Muscle layer of colon (tissue), 2 donors: Measurements from ENCODE around the gene KSR1.
"Not testable (repeated sequence)": the region's sequence is repeated elsewhere in the genome, so short reads cannot be mapped to it uniquely, and the experiment has no call there.

ENCODE experiments used
- H3K27ac ChIP-seq: one replicate; pipeline ENCODE4 v1.7.0; 2013; ENCODE audit warnings: low read depth, mild to moderate bottlenecking, low read length, moderate library complexity
- H3K27me3 ChIP-seq, 2 donors: one replicate each; pipeline ENCODE4 v1.7.0; 2013; ENCODE audit warnings: low read length in 2 of 2, mild to moderate bottlenecking in 2 of 2; ENCODE audit not compliant: insufficient read depth in 2 of 2, control insufficient read depth in 1 of 2
- H3K36me3 ChIP-seq: one replicate; pipeline ENCODE4 v1.7.0; 2013; ENCODE audit warnings: mild to moderate bottlenecking, low read length; ENCODE audit not compliant: insufficient read depth
- H3K4me1 ChIP-seq: one replicate; pipeline ENCODE4 v1.7.0; 2013; ENCODE audit warnings: mild to moderate bottlenecking, low read length; ENCODE audit not compliant: insufficient read depth
- H3K4me3 ChIP-seq, 2 donors: one replicate each; pipeline ENCODE4 v1.7.0; 2013; ENCODE audit warnings: low read length in 2 of 2, low read depth in 1 of 2, mild to moderate bottlenecking in 1 of 2, moderate library complexity in 1 of 2
- H3K9ac ChIP-seq: one replicate; pipeline ENCODE4 v1.7.0; 2013; ENCODE audit warnings: low read length
- H3K9me3 ChIP-seq: one replicate; pipeline ENCODE4 v1.7.0; 2013; ENCODE audit warnings: mild to moderate bottlenecking, low read length
- donor health status: abdominal sarcoma.
- donor health status: Adenocarcinoma of cecum.

The KSR1 gene

GRCh38 chr17:27670791-27671590 is 214.7 kb downstream of the KSR1 start:
- Histone ChIP-seq H3K4me1 (no peaks in the 10 kb centered on the region), H3K27me3 (no peaks in the 10 kb centered on the region), H3K9ac (no peak overlapping the region), H3K4me3 (no peak overlapping the region), H3K27ac (no peak overlapping the region), H3K36me3 (no peaks in the 10 kb centered on the region), H3K9me3 (no peaks in the 10 kb centered on the region)

DNA sequence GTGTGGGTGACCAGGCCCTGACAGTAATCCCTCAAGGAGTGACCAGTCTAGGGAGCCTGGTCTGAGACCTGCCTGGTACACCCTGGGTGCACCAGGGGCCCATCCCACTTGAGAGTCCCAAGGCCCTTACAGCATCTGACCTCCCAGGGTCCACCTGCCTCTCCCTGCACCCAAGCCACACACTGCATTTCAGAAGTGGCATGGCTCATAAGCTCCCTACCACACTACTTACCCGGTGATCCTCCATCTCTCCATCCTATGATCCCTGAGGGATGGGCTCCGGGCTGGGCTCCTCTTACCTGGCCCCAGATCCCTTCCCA is 215.3 kb downstream of the KSR1 start:
- H3K9me3 ChIP-seq: no peaks in the 10 kb centered on the region
- no peak overlapping the region for H3K9ac ChIP-seq
- H3K27ac ChIP-seq: no peak overlapping the region
- no peaks in the 10 kb centered on the region for H3K27me3 ChIP-seq
- H3K36me3 ChIP-seq: no peaks in the 10 kb centered on the region
- H3K4me1 ChIP-seq: no peaks in the 10 kb centered on the region
- H3K4me3 ChIP-seq: no peak overlapping the region

DNA sequence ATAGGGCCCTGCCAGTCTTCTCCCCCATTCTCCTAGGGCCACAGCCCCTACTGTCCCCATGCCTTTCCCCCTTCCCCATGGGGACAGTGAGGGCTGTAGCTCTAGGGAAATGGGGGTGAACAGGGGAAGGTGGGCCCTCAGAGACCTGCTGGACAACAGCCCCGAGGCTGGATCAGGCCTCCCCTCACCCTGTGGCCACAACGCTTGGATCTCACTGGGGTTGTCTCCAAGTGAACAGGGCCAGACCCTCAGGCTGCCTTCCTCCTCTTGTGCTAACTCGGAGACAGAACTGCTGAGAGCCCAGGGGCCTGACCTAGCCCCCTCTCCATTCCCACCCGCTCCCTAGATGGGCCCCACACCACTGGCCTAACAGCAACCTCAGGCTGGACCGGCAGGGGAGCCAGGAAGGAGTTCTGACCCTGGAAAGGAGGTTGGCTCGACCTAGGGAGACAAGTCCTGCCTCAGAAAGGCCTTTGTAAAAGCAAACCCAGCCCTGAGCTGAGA is 215.8 kb downstream of the KSR1 start:
- not testable (repeated sequence) for H3K4me1 ChIP-seq, H3K27me3 ChIP-seq, H3K9me3 ChIP-seq, H3K4me3 ChIP-seq, H3K9ac ChIP-seq, H3K27ac ChIP-seq, H3K36me3 ChIP-seq

DNA sequence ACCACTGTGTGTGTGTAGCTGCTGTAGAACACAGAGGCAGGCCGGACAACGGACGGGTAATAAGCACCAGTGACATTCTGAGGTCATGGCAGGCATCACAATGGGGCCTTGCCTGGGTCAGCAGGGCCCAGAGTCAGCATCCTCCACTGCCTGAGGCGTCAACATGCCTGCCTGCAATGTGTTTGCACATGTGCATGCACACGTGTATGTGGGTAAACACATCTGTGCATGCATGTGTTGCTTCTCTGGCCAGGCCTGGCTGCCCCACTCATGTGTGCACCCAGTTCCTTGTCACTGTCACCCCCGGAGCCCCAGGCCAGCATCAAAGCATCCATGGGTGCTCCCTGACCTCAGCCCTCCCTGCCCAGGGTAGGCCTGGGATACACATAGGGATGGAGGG is 218.1 kb downstream of the KSR1 start:
- no peaks in the 10 kb centered on the region for H3K36me3 ChIP-seq
- H3K9me3 ChIP-seq: no peaks in the 10 kb centered on the region
- no peaks in the 10 kb centered on the region for H3K4me1 ChIP-seq

More for the DNA sequence above, 218.1 kb downstream of the KSR1 start:
- no peak overlapping the region for H3K27ac ChIP-seq
- H3K27me3 ChIP-seq: no peaks in the 10 kb centered on the region
- no peak overlapping the region for H3K4me3 ChIP-seq
- no peak overlapping the region for H3K9ac ChIP-seq
